CMK (cell line): ENCODE data around the gene SMCHD1.
"Not testable (repeated sequence)": the region's sequence is repeated elsewhere in the genome, so short reads cannot be mapped to it uniquely, and the experiment has no call there.

Experiments
- DNase-seq: peaks from one replicate; pipeline ENCODE4 v3.0.0-alpha.2; 2010; ENCODE audit warnings: low read depth

Gene SMCHD1

GRCh38 chr18:2657788-2658458 lies 2.4 kb downstream of the SMCHD1 start:
- DNase-seq = no peak

- not testable (repeated sequence) for DNase-seq
Observed at GRCh38 chr18:2660849-2661248, 5.3 kb downstream of the SMCHD1 start.

- not testable (repeated sequence) for DNase-seq
Observed at GRCh38 chr18:2662288-2662687, 6.8 kb downstream of the SMCHD1 start.

- DNase-seq = no peak
Observed at GRCh38 chr18:2662990-2663389, 7.5 kb downstream of the SMCHD1 start.

- no peak for DNase-seq
Observed at GRCh38 chr18:2672410-2672809, 16.9 kb downstream of the SMCHD1 start.

GRCh38 chr18:2672872-2673271 lies 17.3 kb downstream of the SMCHD1 start:
- no peak for DNase-seq

GRCh38 chr18:2678933-2679332 lies 23.4 kb downstream of the SMCHD1 start:
- DNase-seq = not testable (repeated sequence)

- no peak for DNase-seq
Observed at GRCh38 chr18:2680216-2680792, 24.8 kb downstream of the SMCHD1 start.

- DNase-seq = no peak
Observed at GRCh38 chr18:2681993-2682603, 26.6 kb downstream of the SMCHD1 start.

GRCh38 chr18:2683055-2683454 lies 27.5 kb downstream of the SMCHD1 start:
- DNase-seq = no peak

GRCh38 chr18:2686349-2686968 lies 30.9 kb downstream of the SMCHD1 start:
- DNase-seq = no peak

GRCh38 chr18:2687390-2688001 lies 32.0 kb downstream of the SMCHD1 start:
- DNase-seq = no peak

- DNase-seq = no peak
Observed at GRCh38 chr18:2692508-2692907, 37.0 kb downstream of the SMCHD1 start.

GRCh38 chr18:2697184-2697583 lies 41.7 kb downstream of the SMCHD1 start:
- DNase-seq = no peak

- DNase-seq = no peak
Observed at GRCh38 chr18:2699001-2699400, 43.5 kb downstream of the SMCHD1 start.

- DNase-seq = no peak
Observed at GRCh38 chr18:2704541-2704940, 49.0 kb downstream of the SMCHD1 start.

- no peak for DNase-seq
Observed at GRCh38 chr18:2706903-2707302, 51.4 kb downstream of the SMCHD1 start.

- DNase-seq = no peak
Observed at GRCh38 chr18:2707551-2708168, 52.1 kb downstream of the SMCHD1 start.

GRCh38 chr18:2709316-2709715 lies 53.8 kb downstream of the SMCHD1 start:
- DNase-seq = no peak

GRCh38 chr18:2714140-2714539 lies 58.6 kb downstream of the SMCHD1 start:
- DNase-seq = no peak

- DNase-seq = no peak
Observed at GRCh38 chr18:2715990-2716389, 60.5 kb downstream of the SMCHD1 start.
